Type B pancreatic cell (in vitro differentiated cells): Measurements from ENCODE around the gene LHPP. TPM values are rescaled to one million over a fixed set of nuclear protein-coding genes. Genes with fewer than 3 reads are reported as not detected.

Experiments used
- DNase-seq: peaks from one replicate; pipeline ENCODE4 v3.0.0; 2021; ENCODE audit warnings: mixed read lengths; ENCODE audit not compliant: unreplicated experiment; ENCODE audit errors: extremely low spot score
- H3K27ac Mint-ChIP-seq: 2 replicates; pipeline ENCODE4 v1.8.0; 2021; ENCODE audit warnings: mild to moderate bottlenecking, mixed read lengths
- H3K27me3 Mint-ChIP-seq: 2 replicates; pipeline ENCODE4 v1.8.0; 2021; ENCODE audit warnings: mixed read lengths
- H3K36me3 Mint-ChIP-seq: 2 replicates; pipeline ENCODE4 v1.8.0; 2021; ENCODE audit warnings: mixed read lengths
- H3K4me1 Mint-ChIP-seq: one replicate; pipeline ENCODE4 v1.8.0; 2021; ENCODE audit warnings: mixed read lengths; ENCODE audit not compliant: unreplicated experiment
- H3K4me3 Mint-ChIP-seq: 2 replicates; pipeline ENCODE4 v1.8.0; 2021; ENCODE audit warnings: mild to moderate bottlenecking, mixed read lengths
- H3K9me3 Mint-ChIP-seq: 2 replicates; pipeline ENCODE4 v1.8.0; 2021; ENCODE audit warnings: mixed read lengths
- total RNA-seq: library from RNA; stranded (reverse); gene quantifications from 2 replicates; pipeline ENCODE4 v1.2.1, GENCODE V29; 2021; ENCODE audit warnings: low replicate concordance
- TF ChIP-seq, protein P1 (sequence below): fragments of 200-600 bp; sonication (generic); conservative IDR thresholded peaks from 2 replicates; pipeline ENCODE4 v1.5.0; 2021; ENCODE audit warnings: antibody characterized with exemption, mild to moderate bottlenecking

The LHPP gene
- total RNA-seq, 1 donor from 2014 or later = 12.7 TPM

DNA sequence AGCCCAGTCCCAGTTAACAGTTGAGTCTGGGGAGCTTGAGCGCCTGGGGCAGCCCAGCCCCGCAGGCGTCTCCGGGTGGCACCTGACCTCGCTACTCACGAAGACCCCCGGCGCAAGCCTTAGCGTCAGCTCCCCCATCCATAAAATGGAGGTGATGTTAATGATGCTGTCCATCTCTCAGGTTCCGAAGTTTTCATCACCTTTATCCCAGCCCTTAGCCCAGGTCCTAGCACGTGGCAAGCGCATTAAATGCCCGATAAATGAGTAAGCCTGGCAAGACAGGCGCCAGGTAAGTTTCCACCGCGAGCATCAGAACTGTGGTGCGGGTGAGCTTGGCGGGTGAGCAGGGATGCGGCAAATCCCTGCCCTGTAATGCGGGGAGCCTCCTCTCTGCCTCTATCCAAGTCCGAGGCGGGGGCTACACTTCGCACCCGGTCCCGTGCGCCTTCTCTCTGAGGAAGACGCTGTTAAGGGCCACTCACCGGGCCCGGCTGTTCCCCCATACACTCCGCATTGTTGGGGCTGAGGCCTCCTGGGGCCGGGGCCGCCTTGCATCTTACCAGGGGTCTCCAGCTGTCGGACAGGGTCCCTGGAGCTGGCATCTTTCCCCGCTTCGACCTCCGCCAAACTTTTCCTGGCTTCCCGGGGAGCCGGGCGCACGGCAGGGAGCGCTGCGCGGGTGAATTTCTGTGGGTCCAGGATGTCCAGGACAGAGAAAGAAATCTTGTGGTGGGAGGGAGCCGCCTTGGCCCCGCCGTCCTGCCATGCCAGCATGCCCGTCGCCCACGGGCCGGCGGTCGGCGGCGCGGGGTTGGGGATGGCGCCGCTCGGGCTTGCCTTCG, 12.2 kb upstream of the LHPP start:
- no peaks in the 10 kb centered on the region for H3K9me3 Mint-ChIP-seq
- no peak overlapping the region for H3K27ac Mint-ChIP-seq
- no peaks in the 10 kb centered on the region for H3K36me3 Mint-ChIP-seq
- peak overlapping the region; percentile 83 for H3K4me3 Mint-ChIP-seq
- peaks cover 18% of the 10 kb centered on the region for H3K4me1 Mint-ChIP-seq
- H3K27me3 Mint-ChIP-seq = peaks cover 95% of the 10 kb centered on the region
- TF ChIP-seq, protein P1, sequence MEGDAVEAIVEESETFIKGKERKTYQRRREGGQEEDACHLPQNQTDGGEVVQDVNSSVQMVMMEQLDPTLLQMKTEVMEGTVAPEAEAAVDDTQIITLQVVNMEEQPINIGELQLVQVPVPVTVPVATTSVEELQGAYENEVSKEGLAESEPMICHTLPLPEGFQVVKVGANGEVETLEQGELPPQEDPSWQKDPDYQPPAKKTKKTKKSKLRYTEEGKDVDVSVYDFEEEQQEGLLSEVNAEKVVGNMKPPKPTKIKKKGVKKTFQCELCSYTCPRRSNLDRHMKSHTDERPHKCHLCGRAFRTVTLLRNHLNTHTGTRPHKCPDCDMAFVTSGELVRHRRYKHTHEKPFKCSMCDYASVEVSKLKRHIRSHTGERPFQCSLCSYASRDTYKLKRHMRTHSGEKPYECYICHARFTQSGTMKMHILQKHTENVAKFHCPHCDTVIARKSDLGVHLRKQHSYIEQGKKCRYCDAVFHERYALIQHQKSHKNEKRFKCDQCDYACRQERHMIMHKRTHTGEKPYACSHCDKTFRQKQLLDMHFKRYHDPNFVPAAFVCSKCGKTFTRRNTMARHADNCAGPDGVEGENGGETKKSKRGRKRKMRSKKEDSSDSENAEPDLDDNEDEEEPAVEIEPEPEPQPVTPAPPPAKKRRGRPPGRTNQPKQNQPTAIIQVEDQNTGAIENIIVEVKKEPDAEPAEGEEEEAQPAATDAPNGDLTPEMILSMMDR = no peak
- DNase-seq = no peak

DNA sequence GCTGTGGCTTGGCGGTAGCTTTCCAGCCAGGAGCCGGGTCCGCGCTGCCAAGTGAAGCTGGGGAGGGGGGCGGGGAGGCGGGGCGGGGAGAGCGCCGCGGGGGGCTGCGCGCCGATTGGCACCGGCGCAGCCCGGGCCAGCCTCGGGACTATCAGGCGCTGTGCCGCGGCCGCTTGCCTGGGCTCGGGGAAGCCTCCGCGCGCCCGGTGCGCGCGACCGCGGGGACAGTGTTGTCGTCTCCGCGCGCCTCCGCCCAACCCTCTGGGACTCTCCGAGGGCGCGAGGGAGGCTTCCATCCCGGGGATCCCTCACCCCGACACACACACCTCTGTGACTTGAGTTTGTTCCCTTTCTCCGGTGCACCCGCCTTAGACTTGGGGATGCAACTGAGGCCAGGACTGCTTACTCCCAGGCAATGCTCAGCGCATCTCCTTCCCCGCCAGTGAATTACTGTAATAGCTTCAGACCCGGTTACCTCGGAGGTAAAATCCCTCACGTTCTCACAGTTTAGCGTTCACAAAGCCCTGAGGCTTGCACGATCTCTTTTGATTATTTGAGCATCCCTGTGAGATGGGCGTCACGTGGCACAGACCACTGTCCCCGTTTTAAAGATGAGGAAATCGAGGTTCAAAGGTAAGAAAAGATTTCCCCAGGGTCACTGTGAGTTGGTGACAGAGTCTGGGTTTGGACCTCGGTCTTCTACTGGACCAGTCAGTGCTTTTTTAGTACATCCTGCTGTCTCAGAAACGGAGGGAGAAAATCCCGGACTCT, 11.4 kb upstream of the LHPP start, which contains the start of gene NKX1-2:
TSS of gene NKX1-2 (minus strand) at position 24 of the 771 bp plus-strand sequence. CDS start 92 bp downstream, outside the sequence.
- H3K27me3 Mint-ChIP-seq = peaks cover 95% of the 10 kb centered on the region
- H3K36me3 Mint-ChIP-seq = no peaks in the 10 kb centered on the region
- peak within 1 kb of the TSS; percentile 84 for H3K4me3 Mint-ChIP-seq
- TF ChIP-seq, protein P1 = no peak
- H3K27ac Mint-ChIP-seq = no peak within 1 kb of the TSS
- DNase-seq = no peak
- no peaks in the 10 kb centered on the region for H3K9me3 Mint-ChIP-seq
- peaks cover 22% of the 10 kb centered on the region for H3K4me1 Mint-ChIP-seq

DNA sequence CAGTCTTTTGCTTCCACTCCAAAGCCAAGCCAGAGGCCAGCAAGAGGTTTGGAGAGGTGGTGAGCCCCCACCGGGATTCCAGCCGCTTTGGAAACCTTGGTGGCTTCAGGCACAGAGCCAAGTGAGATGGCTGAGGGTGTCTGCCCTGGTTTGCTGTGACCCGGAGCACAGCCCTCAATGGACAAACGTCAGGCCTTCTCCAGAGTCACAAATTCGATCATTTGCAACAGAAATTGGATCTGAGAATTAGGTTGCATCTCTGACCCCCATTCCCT, 10.9 kb upstream of the LHPP start:
- H3K4me3 Mint-ChIP-seq = peak overlapping the region; percentile 84
- no peaks in the 10 kb centered on the region for H3K9me3 Mint-ChIP-seq
- peaks cover 95% of the 10 kb centered on the region for H3K27me3 Mint-ChIP-seq
- H3K36me3 Mint-ChIP-seq = no peaks in the 10 kb centered on the region
- H3K27ac Mint-ChIP-seq = no peak overlapping the region
- peaks cover 22% of the 10 kb centered on the region for H3K4me1 Mint-ChIP-seq
- no peak for DNase-seq
- TF ChIP-seq, protein P1 = no peak

DNA sequence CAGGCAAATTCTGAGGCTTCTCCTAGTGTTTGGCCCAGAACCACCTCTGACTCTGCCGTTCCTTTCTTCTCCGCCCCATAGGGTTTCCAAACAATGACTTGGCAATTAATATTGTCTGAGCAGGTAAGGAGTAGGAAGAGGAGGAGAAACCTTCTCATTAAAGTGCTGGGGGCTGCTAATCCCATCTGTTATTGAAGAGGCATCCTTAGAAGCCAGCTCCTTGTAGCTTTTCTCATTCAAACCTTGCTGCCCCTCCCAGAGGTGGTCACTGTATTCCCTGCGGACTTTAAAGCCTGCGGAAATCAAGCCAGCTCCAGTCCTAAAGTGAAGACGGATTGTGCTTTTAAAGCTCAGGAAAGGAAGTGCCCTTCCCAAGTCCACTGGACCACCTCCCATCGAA, 10.3 kb upstream of the LHPP start:
- peak overlapping the region; percentile 71 for H3K4me3 Mint-ChIP-seq
- TF ChIP-seq, protein P1 = no peak
- H3K27me3 Mint-ChIP-seq = peaks cover 95% of the 10 kb centered on the region
- no peak overlapping the region for H3K27ac Mint-ChIP-seq
- DNase-seq = no peak
- no peaks in the 10 kb centered on the region for H3K9me3 Mint-ChIP-seq
- peaks cover 22% of the 10 kb centered on the region for H3K4me1 Mint-ChIP-seq
- H3K36me3 Mint-ChIP-seq = no peaks in the 10 kb centered on the region

DNA sequence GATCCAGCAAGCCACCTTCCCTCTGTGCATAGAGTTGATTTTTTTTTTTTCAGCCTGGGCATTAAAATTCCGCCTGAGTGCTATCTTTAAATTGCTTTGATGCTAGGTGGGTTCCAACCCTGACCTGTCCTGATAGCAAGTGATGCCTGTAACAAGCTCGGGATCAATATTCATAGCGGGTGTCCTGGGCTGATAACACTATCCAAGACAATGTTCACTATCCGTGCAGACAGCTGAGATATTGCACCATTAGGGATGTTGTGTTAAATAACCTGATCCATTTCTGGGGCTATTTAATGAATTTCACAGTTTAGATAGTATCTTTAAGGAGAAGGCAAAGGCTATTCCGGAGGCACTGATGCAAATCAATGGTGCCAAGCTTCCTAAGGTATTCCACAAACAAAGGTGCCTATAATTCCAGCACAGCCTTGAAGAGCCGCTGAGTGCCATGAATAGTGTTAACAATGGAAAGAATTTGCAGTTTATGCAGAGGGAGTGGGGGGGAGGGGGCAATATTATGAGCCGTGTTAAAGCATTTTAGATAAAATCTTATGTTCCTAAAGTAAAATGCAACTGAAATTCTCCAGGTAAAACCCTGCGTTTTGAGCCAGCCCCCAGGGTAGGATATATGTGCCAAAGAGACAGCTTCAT, 7.5 kb upstream of the LHPP start:
- Mint-ChIP-seq H3K4me3 (no peak overlapping the region), H3K36me3 (no peaks in the 10 kb centered on the region), H3K27me3 (peaks cover 75% of the 10 kb centered on the region), H3K4me1 (peaks cover 12% of the 10 kb centered on the region), H3K27ac (no peak overlapping the region), H3K9me3 (no peaks in the 10 kb centered on the region)
- no peak for DNase-seq
- TF ChIP-seq, protein P1 = no peak
